A549 (cell line): ENCODE measurements around the gene ADAMTSL5. TPM values are rescaled to one million over a fixed set of nuclear protein-coding genes. Genes with fewer than 3 reads are reported as not detected.

ENCODE experiments used
- ATAC-seq, 2 experiments: fragments of 200-7000 bp in 1 of 2; fragments of >200 bp in 1 of 2; cut with Nextera tagmentation in 1 of 2; cut with Tn5 transposase in 1 of 2; 3 replicates each; pipeline versions ENCODE4 v1.8.0 to v1.9.1; 2018 to 2020; ENCODE audit warnings: mild to moderate bottlenecking in 1 of 2, moderate library complexity in 1 of 2
- CTCF ChIA-PET: fragments of 300-600 bp; sonication (Branson Sonifier 250); formaldehyde crosslinking; extraction: SDS; loops from one replicate; lab custom pipeline; 2021; ENCODE audit warnings: antibody characterized with exemption, inconsistent platforms; lab: Yijun Ruan, JAX
- POLR2A ChIA-PET: fragments of 350-600 bp; formaldehyde crosslinking; extraction: SDS; loops from one replicate; lab custom pipeline; 2021; ENCODE audit warnings: antibody characterized with exemption, inconsistent platforms; lab: Yijun Ruan, JAX
- DNase-seq, 2 experiments: peaks; one replicate each; pipeline versions ENCODE4 v3.0.0 to v3.0.0-alpha.2; 2011 to 2016; ENCODE audit warnings: low read depth in 1 of 2, low spot score in 1 of 2
- FAIRE-seq: peaks from 2 replicates; lab custom pipeline; 2011; peaks lifted over from hg19 to GRCh38; lab: Jason Lieb, UNC
- H3K27ac ChIP-seq, 2 experiments: fragments of >200 bp; sonication (Bioruptor Twin); formaldehyde crosslinking; 3 replicates each; pipeline ENCODE4 v1.5.1; 2016 to 2017
- H3K4me1 ChIP-seq: fragments of >200 bp; sonication (Bioruptor Twin); formaldehyde crosslinking; 3 replicates; pipeline ENCODE4 v1.6.1; 2016
- H3K4me2 ChIP-seq: fragments of >200 bp; sonication (Bioruptor Twin); formaldehyde crosslinking; 3 replicates; pipeline ENCODE4 v1.6.1; 2016
- H3K4me3 ChIP-seq: fragments of >200 bp; sonication (Bioruptor Twin); formaldehyde crosslinking; 3 replicates; pipeline ENCODE4 v1.5.1; 2016
- H3K9me3 ChIP-seq: fragments of >200 bp; sonication (Bioruptor Twin); formaldehyde crosslinking; 3 replicates; pipeline ENCODE4 v1.6.1; 2016
- BCL3 ChIP-seq: fragments of >200 bp; sonication (Bioruptor Twin); formaldehyde crosslinking; IDR thresholded peaks from 3 replicates; pipeline ENCODE4 v1.6.1; 2016
- CBX2 ChIP-seq: fragments of 200-600 bp; sonication (generic); IDR thresholded peaks from 2 replicates; pipeline ENCODE4 v1.6.1; 2016; ENCODE audit warnings: low read depth, mild to moderate bottlenecking, borderline replicate concordance
- ELK1 ChIP-seq: fragments of 150-350 bp; IDR thresholded peaks from 2 replicates; pipeline ENCODE4 v1.6.1; 2014; ENCODE audit warnings: low read depth, mild to moderate bottlenecking, low read length
- ESRRA ChIP-seq: fragments of 150-350 bp; IDR thresholded peaks from 2 replicates; pipeline ENCODE4 v1.6.1; 2014; ENCODE audit warnings: mild to moderate bottlenecking, low read length, borderline replicate concordance
- FOSL2 ChIP-seq, 2 experiments: fragments of 450-650 bp in 1 of 2; fragments of >200 bp in 1 of 2; sonication (Bioruptor Twin) in 1 of 2; formaldehyde crosslinking; IDR thresholded peaks; 2 replicates each; pipeline versions ENCODE4 v1.5.0 to v1.6.1; 2016 to 2020; ENCODE audit warnings: mild to moderate bottlenecking in 1 of 2, moderate library complexity in 1 of 2
- HOXA7 ChIP-seq: fragments of 250-450 bp; sonication (Bioruptor Pico); IDR thresholded peaks from 2 replicates; pipeline ENCODE4 v1.5.0; 2020; ENCODE audit warnings: mild to moderate bottlenecking, moderate library complexity
- HOXB5 ChIP-seq: fragments of 250-450 bp; sonication (Bioruptor Pico); IDR thresholded peaks from 2 replicates; pipeline ENCODE4 v1.5.0; 2020; ENCODE audit warnings: mild to moderate bottlenecking, moderate library complexity
- RCOR1 ChIP-seq: fragments of 150-350 bp; IDR thresholded peaks from 2 replicates; pipeline ENCODE4 v1.6.1; 2014; ENCODE audit warnings: antibody characterized with exemption, low read length, low read depth
- SMC3 ChIP-seq: fragments of >200 bp; sonication (Bioruptor Twin); formaldehyde crosslinking; IDR thresholded peaks from 3 replicates; pipeline ENCODE4 v1.6.1; 2018; ENCODE audit warnings: inconsistent platforms
- TFCP2L1 ChIP-seq: fragments of 250-450 bp; sonication (Bioruptor Pico); IDR thresholded peaks from 2 replicates; pipeline ENCODE4 v1.5.0; 2021; ENCODE audit warnings: mild to moderate bottlenecking
- USF2 ChIP-seq: fragments of 450-650 bp; IDR thresholded peaks from 2 replicates; pipeline ENCODE4 v1.6.1; 2014; ENCODE audit warnings: antibody characterized with exemption
- ZC3H11A ChIP-seq: fragments of 450-650 bp; IDR thresholded peaks from 2 replicates; pipeline ENCODE4 v1.6.1; 2014; ENCODE audit warnings: antibody characterized with exemption, mild to moderate bottlenecking
- ZFP36 ChIP-seq: fragments of 450-650 bp; IDR thresholded peaks from 2 replicates; pipeline ENCODE4 v1.6.1; 2014; ENCODE audit warnings: borderline replicate concordance; ENCODE audit not compliant: partially characterized antibody
- ZNF302 ChIP-seq: fragments of 250-450 bp; sonication (Bioruptor Pico); IDR thresholded peaks from 2 replicates; pipeline ENCODE4 v1.9.0; 2021; ENCODE audit warnings: inconsistent platforms, mild to moderate bottlenecking, moderate library complexity
- WGBS: methylation state at CpG from one replicate; pipeline ENCODE4 v1.1.6; 2017; ENCODE audit errors: missing lambda C conversion rate; 5-methylcytosine and 5-hydroxymethylcytosine counted together
- polyA plus RNA-seq, 4 experiments: library from polyadenylated mRNA; depleted of rRNA in 3 of 4; stranded (reverse); fragments of >200 nt; fragmentation: RNase III in 1 of 4; extraction: RNeasy Plus Mini Kit Qiagen cat#74134 plus additional on column Dnase treatment in 1 of 4; gene quantifications; 2 replicates in 3 of 4; 3 replicates in 1 of 4; pipeline ENCODE4 v1.2.3, GENCODE V29; 2011 to 2017

The ADAMTSL5 gene
- polyA plus RNA-seq, 2 of the 4 experiments (the other 2 are of a cell fraction), result 1.4 to 3.0 TPM

GRCh38 chr19:1457892-1458291 lies 54.9 kb downstream of the ADAMTSL5 start (continued):
- TF ChIP-seq BCL3 (no peak), TFCP2L1 (no peak)

- FAIRE-seq, result no peak
- no peaks in the 10 kb centered on the region for H3K9me3 ChIP-seq
- no peak for ATAC-seq
- 92% methylated on average over 36 of the region's 48 CpGs for WGBS
- no peak for TF ChIP-seq HOXA7 (CRISPR knock-in tag)
- no peak for TF ChIP-seq FOSL2 (IDR thresholded peaks at IDR 0.05)
- TF ChIP-seq FOSL2 (CRISPR knock-in tag; IDR thresholded peaks at IDR 0.05), result no peak
- TF ChIP-seq ZFP36, result no peak
- no peak for TF ChIP-seq TFCP2L1
- DNase-seq, result no peak
- H3K4me2 ChIP-seq, result no peak overlapping the region
- H3K27ac ChIP-seq, result no peak overlapping the region
- H3K4me1 ChIP-seq, result peaks cover 10% of the 10 kb centered on the region; the same call in 2 of the 3 replicates
- no peak overlapping the region for H3K4me3 ChIP-seq
- ChIA-PET CTCF (interaction anchor here (1.9 to 2.7 kb wide), 3 partner anchors 9 to 12 kb away, joined by 6 to 14 read pairs (median 11); no protein-coding TSS in a partner anchor), POLR2A (no interaction called here)
Measured at GRCh38 chr19:1457031-1457739, 55.6 kb downstream of the ADAMTSL5 start.

GRCh38 chr19:1456121-1456900 lies 56.5 kb downstream of the ADAMTSL5 start:
- Histone ChIP-seq H3K4me2 (no peak overlapping the region), H3K4me1 (peaks cover 10% of the 10 kb centered on the region; the same call in 2 of the 3 replicates), H3K9me3 (no peaks in the 10 kb centered on the region), H3K4me3 (no peak overlapping the region), H3K27ac (no peak overlapping the region)
- CTCF ChIA-PET, result interaction anchor here (1.2 to 4.4 kb wide), 4 partner anchors 10 to 45 kb away, joined by 3 to 34 read pairs (median 8); no protein-coding TSS in a partner anchor
- no peak for ATAC-seq
- POLR2A ChIA-PET, result interaction anchor here (0.8 kb wide), 1 partner anchor 35 kb away, joined by 4 read pairs; the partner anchor contains the start of gene REEP6
- DNase-seq, result no peak
- FAIRE-seq, result no peak
- no peak for TF ChIP-seq USF2
- TF ChIP-seq CBX2, result no peak
- no peak for TF ChIP-seq ZNF302
- TF ChIP-seq ELK1, result no peak
- TF ChIP-seq HOXB5 (CRISPR knock-in tag), result no peak
- no peak for TF ChIP-seq ESRRA
- TF ChIP-seq SMC3, result no peak
- no peak for TF ChIP-seq RCOR1
- no peak for TF ChIP-seq ZC3H11A
- 75% methylated on average over 23 of the region's 43 CpGs for WGBS
